Measurements from ENCODE around the gene GRIK1. TPM values are rescaled to one million over a fixed set of nuclear protein-coding genes. Genes with fewer than 3 reads are reported as not detected.

Gene GRIK1
- total RNA-seq, 1 donor from 2014 or later = not detected

DNA sequence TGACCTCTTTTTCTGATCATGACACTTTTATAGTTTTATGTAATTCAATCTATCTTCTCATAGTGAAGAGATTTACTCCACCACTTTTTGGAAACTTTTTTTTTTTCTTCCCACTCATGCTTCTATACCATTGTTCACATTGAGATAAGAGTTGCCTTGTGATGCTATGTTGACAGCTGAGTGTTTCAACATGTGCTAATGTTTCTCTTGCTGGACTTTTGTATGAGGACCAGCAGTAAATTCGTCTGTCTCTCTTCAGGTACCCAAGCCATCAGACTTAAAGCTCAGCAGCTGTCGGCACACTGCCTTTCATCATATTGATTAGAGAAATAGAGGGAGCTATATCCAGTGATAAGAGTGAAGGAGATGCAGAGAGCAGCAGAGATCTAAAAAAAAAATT, 227.0 kb downstream of the GRIK1 start:
- no peak for ATAC-seq

DNA sequence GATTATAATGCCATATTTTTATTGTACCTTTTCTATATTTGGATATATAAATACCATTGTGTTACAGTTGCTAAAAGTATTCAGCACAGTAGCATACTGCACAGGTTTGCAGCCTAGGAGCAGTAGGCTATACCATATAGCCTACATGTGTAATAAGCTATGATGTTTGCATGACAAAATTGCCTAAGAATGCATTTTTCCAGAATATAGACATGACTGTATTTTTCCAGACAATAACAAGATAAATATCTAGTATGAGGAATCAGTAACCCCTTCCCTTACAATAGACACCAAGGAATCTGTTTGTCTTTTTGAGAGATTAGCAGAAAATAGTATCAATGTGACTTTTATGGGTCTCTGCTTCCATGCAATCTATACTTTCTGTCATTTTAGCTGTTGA, 228.6 kb downstream of the GRIK1 start:
- ATAC-seq = no peak

DNA sequence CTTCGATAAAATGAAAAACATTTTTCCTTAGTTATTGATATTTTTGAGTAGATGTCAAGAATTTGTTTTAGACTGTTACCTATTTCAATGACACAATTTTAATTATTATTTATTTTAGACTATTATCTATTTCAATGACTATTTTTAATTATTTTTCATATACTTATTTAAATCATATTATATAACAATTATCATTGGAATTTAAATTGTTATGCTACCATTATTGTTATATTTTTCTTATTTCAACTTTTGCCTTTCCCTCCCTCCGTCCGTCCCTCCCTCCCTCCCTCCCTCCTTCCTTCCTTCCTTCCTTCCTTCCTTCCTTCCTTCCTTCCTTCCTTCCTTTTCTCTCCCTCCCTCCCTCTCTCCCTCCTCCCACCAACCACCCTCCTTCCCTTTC, 229.3 kb downstream of the GRIK1 start:
- no peak for ATAC-seq

DNA sequence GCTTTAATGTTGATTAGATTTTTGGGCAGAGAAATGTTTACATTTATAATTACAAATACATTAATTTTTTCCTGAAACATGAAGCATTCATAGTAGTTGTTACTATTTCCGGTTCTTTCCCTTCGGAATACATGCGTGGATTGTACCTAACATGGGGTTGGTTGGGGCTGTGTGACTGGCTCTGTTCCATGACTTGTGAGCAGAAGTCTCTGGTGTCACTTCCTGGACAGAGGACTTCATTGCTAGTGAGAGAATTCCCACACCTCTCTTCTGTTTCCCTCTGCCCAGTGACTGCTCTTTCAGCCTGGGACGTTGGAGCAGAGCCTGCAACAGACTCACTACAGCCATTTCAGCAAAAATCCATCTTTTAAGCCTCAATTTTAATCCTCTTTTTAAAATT, 231.4 kb downstream of the GRIK1 start:
- no peak for ATAC-seq

DNA sequence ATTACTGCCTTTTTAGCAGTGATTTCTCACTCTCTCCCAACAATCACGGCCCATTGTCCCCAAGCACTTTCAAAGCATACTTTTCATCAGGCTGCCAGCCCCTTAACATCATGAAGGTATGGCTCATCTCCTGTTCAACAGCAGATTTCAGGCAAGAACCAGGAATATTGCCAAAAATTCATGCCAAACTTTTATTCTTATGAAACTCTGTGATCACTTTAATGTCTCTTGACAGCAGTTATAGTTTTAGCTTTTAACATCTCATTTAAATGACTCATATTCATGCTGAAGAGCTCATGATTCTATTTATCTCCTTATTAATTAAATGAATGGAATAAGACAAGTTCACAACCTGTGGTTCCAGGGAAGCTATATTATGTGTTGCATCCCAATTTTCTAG, 235.1 kb downstream of the GRIK1 start:
- ATAC-seq = no peak

DNA sequence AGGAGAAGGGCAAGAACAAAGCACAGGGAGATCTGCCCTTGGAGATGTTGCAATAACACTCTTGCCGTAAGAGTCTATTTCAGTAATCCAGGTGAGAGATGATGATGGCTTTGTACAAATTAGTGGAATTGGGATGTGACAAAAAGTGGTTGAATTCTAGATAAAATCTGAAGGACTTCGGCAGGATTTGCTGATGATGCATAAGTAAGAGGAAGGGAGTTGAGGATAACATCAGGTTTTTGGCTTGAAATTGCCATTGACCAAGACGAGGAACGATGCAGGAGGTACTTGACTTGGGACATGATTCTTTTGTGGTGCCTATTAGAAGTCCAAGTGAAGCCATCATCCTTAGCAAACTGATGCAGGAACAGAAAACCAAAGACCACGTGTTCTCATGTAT, 238.1 kb downstream of the GRIK1 start:
- no peak for ATAC-seq

DNA sequence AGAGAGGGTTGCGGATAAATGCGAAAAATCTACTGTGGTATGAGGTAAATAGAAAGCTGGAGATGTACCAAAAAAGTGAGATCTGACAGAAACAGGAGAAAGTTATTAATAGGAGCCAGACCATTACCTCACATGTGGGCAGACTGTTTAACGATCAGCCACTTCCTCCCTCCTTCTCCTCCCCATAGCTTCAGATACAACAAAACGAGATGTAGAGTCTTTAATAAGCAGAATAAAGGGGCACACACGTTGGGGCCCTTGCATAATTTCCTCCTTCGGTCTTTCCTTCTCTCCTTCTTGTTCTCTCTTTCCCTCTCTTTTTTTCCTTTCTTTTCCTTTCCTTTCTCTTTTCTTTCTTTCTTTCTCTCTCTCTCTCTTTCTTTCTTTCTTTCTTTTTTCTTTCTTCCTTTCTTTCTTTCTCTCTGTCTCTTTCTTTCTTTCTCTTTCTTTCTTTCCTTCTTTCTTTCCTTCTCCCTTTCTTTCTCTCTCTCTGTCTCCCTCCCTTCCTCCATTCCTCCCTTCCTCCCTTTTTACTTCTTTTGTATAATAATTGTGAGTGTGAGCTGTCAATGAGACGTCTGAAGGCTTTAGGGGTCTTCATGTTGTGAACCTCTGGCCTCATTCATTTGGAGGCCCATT, 242.1 kb downstream of the GRIK1 start:
- ATAC-seq = no peak

DNA sequence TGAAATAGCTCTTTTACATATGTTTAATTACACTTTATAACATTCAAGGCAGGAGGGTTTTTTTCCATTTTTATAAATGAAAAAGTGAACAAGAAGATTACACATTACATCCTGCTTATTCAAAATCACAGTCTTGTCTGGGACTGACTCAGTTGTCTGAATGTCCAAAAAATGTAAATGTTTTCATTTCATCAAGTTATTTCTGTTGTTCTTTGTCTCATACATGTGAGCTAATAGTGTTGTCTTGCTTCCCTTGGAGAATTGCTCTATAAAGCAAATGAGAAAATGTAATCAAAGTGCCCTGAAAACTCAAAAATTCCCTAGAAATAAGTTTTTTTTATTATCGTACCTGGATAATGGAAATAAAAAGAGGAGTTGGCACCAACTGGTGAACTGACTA, 242.9 kb downstream of the GRIK1 start:
- ATAC-seq = no peak

DNA sequence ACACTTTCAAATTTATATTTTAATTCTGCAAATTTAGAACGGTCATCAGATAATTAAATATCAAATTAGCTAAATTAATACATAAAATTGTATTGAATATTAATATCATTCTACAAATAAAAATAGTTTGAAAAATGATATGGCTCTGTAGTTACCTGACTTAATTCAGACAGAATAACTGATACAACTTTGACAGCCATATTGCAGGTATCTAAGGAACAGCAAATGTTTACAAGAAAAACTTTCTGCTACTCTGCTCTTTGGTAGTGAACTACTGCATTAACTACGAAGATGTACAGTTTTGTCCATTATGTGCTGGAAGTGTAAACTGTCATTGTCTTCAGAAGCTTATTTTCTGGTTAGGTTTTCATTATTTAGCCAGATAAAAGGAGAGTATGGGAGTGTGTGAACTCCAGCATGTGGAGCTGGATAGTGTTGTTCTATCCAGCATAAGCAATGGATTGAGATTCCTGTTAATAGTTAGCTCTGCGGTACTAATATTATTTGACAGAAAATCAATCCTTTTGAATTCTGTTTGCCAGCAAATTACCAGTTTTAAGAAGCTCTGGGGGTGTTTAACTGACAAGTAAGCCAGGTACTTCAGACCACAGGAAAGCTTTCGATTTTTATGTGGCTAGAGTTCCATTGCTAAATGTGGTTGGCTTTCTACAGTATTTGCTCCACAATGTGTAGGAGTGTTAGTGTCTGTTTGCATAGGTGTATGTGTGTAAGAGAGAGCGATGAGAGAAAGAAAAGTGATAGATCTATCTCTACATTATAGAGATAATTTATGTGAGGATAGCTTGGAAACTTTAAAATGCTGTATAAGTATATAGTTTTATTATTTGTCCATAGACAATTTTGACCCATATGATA, 247.9 kb downstream of the GRIK1 start:
- no peak for ATAC-seq

DNA sequence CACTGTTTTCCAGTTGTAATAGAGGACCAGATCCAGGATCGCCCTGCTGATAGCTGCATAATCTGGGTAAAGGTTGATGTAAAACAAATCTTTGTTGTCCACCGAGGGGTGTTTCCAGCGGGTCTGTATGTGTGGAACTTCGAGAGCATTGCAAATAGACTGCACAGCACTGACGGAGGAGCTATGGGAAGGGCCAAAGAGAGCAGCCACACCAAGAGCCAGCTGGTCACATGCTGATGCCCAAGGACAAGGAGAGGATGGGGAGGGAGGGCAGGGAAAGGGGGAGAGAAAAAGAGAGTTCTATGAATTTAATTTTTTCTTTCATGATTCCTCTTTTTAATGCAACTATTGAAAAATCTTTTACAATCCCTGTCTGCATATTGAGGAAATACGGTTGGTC, 250.0 kb downstream of the GRIK1 start:
- ATAC-seq = no peak

DNA sequence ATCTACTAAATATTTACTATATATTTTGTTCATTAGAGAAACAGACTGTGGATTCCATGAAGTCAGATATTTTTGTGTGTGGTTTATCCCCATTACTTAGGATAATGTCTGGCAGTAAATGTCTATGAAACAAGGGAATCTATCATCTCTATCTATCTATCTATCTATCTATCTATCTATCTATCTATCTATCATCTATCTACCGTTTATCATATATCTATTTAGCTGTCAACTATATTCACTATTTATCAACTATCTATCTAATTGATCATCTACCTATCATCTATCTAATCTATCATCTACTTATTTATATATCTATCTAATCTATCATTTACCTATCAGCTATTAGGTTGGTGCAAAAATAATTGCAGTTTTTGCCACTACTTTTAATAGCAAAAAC, 255.7 kb downstream of the GRIK1 start:
- no peak for ATAC-seq

DNA sequence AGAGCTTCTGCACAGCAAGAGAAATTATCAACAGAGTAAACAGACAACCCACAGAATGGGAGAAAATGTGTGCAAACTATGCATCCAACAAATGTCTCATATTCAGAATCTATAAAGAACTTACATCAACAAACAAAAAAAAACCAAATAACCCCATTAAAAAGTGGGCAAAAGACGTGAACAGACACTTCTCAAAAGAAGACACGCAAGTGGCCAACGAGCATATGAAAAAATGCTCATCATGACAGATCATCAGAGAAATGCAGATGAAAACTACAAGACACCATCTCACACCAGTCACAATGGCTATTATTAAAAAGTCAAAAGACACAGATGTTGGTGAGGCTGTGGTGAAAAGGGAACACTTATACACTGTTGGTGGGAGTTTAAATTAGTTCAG, 257.0 kb downstream of the GRIK1 start:
- ATAC-seq = no peak

DNA sequence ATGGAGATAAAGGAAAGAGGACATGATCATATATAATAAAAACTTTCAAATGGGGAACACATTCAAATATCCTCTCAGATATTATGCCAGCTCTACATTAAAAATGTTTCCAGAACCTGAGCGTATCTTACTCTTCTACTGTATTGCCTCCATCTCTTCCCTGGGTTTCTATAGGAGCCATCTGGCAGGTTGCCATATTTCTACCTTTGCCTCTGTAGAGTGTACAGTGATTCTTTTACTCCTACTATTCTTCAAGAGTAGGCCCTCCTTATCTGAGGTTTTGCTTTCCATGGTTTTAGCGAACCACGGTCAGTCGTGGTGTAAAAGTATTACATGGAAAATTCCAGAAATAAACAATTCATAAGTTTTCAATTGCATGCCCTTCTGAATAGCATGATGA, 259.5 kb downstream of the GRIK1 start:
- ATAC-seq = no peak

DNA sequence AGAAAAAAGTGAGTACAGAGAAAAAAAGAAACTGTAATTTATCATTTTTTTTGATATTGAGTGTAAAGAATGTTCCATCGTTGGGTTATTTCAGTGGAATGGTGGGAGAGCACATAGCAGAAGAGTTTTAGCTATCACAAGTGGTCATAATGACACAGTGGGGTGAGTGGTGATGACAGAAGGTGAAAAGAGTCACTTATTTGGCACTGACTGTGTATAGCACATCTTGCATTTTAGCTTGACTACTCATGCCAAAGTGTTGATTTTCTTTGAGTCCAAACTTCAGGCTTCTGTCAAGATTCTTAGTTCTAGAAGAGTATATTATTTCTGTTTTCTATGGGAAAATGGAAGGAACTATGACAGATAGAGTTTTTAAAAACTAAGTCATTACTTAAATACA, 261.2 kb downstream of the GRIK1 start:
- no peak for ATAC-seq

DNA sequence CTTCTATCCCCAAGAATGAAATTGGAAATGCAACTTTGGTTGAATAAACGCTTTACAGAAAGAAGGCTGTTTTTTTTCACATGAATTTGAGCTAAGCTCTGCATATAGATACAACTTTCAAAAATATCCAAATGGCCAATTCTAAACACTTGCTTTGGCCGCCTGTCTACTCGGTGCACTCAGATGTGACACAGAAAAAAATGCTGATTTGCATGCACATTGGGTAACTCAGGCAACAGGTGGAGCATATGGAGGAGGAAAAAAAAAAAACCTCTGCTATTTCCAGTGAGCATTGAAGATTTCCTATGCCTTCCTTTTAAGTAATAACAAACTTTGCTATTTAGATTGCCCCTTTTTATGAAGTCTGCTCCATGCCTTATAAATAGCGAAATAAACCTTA, 262.5 kb downstream of the GRIK1 start:
- ATAC-seq = no peak

DNA sequence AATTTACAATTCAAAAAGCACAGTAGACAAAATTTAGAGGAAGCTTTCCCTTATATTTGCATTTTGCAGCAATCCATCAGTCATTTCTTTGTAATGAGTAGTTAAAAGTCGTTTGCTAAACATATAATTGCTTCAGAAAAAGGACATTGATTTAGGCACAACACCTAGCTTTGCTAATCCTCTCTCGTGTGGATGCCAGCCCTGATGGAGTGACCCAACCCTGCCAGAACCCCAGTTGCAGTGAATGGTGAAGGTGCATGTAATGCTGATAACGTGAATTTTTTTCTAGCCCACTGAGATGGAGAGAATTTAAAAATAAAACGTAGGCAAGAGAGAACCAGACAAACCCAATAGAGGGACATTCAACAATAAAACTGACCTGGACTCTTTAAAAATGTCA, 263.4 kb downstream of the GRIK1 start:
- no peak for ATAC-seq

DNA sequence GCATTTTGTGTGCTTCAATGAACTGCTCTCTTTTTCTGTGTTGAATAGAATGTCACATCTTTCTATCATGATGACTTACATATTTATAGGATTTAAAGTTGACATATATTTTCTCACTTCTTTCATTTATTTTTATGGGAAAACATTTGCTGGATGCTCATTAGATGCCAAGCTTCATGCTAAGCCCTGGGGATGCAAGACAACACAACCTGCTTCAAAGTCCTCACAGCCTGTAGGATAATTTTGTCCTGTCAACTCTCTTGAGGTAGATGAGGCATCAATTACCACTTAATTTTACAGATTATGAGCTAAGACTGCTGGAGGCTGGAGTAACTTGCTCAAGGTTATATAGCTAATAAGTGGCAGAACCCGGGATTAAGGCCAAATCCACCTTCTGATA, 264.3 kb downstream of the GRIK1 start:
- ATAC-seq = no peak

DNA sequence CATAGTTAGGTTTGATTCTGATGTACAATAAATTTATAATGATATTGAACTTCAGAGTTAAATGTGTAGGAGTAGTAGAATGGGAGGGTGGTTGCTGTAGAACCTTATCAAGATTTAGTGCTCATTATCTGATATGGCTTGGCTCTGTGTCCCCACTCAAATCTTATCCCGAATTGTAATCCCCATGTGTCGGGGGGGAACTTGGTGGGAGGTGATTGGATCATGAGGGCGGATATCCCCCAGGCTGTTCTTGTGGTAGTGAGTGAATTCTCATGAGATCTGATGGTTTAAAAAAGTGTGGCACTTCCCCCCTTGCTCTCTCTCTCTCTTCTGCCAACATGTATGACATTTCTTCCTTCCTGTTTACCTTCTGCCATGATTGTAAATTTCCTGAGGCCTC, 265.5 kb downstream of the GRIK1 start:
- no peak for ATAC-seq

DNA sequence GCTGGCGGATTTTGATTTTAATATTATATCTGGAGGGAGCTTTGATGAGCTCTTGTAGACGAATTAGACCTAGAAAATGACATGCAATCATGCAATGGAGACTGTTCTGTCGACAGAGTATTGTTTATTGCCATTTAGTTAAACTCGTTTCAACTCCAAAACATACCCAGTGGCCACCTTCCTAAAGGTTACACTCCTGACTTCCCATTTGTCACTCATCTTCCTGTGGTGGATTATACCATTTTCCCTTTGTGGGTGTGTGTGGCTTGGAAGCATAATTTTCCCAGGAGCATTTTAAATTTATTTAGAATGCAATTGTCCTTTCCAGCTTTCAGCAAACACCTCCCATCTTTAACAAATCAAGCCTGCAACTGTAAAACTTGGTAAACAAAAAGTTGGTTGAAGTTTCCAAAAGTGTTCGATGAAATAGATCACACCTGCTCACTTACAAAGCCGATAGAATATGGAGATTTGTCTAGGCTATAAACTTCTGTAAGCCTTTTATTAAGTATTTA, 266.6 kb downstream of the GRIK1 start:
- no peak for ATAC-seq

DNA sequence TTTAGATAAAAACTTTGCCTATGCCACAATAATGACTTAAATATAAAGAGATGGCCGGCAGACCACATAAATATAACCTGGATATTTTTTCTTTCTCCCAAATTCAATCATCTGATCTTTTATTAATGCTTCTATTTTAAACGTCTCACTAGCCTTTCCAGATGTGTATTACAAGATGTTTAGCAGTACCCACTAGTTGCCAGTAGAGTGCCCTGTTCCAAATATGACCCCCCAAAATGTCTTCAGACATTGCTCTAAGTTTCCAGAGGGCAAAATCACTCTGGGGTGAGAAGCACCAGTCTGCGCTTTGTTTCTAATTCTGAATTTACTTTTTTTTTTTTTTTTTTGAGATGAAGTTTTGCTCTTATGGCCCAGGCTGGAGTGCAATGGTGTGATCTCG, 268.1 kb downstream of the GRIK1 start:
- no peak for ATAC-seq

DNA sequence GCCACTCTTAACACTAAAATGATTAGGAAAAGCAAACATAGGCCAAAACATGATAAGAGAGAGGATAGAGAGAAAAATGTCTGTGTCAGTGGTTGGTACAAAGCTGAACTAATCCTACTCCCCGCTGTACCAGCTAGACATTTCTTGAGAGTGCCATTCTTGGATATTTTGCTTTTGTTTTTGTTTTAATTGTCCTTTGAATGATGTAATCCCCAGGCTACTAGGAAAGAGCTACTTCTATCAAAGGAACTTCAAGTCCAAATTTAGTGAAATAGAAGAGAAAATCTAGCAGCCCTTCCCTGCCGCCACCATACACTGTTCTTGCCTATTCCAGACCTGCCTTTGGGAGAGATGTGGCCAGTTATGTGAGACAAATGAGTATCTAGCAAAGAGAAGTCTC, 269.6 kb downstream of the GRIK1 start:
- no peak for ATAC-seq

DNA sequence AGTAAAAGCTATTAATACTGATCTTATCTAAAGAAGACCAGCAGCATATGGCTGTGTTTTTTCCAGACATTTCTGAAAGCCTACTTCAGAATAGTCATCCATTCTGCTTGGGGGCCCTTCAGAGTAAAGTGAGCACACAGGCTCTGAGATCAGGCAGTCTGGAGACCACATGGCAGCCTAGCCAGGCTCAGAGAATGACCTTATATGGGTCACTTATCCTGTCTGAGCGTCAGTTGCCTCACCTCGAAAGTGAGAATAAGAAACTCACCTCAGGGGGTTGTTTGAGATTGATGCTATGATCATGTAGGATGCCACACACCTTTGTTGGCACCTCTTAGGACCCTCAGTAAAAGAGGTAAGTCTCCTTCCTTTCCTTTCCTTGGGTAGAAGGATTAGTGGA, 270.4 kb downstream of the GRIK1 start:
- ATAC-seq = no peak

DNA sequence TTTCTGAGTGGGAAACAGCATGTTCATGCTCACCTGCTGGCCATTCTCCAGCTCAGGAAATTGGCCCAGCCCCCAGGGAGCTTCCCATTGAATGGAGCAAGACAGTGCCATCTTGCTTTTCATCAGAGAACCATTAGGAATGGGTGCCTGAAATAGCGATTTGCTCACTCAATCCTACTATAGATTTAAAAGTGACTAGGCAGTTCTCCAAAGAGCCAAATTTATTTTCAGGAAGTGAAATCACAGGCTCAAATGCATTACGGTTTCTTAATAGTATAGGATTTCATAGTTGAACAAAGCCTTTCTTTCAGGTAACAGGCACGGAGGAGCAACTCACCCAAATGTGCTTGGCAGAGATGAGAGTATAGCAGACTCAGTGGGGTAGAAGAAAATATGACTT, 272.1 kb downstream of the GRIK1 start:
- ATAC-seq = no peak

DNA sequence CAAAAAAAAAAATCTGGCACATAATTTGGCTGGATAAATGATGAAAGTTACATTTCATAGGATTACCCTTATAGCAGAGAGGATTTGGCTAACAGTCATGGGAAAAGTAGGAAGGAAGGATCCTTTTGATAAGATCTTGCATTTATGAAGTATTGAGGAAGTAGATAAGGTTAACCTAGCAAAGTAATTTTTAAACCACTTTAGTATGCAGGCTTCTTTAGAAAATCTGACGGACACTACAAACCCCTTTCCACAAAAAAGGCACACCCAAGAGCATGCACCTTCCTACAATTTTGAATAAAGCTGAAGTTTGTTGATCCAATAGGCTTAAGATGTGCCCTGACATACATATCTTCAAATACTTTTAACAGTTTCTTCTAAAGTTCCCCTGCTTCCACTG, 275.2 kb downstream of the GRIK1 start:
- ATAC-seq = no peak
